BE2C (cell line): Measurements from ENCODE around the gene ZNF621. TPM values are rescaled to one million over a fixed set of nuclear protein-coding genes. Genes with fewer than 3 reads are reported as not detected.

Experiments used
- DNase-seq: peaks from one replicate; pipeline ENCODE4 v3.0.0-alpha.2; 2020
- H3K27me3 ChIP-seq: fragments of 250-450 bp; sonication (Bioruptor Pico); 2 replicates; pipeline ENCODE4 v1.5.1; 2020; ENCODE audit warnings: mild to moderate bottlenecking
- H3K36me3 ChIP-seq: fragments of 250-450 bp; sonication (Bioruptor Pico); 2 replicates; pipeline ENCODE4 v1.5.1; 2020; ENCODE audit warnings: mild to moderate bottlenecking
- H3K4me1 ChIP-seq: fragments of 250-450 bp; sonication (Bioruptor Pico); 2 replicates; pipeline ENCODE4 v1.5.1; 2020
- H3K4me3 ChIP-seq: 2 replicates; pipeline ENCODE4 v1.5.1; 2011; ENCODE audit warnings: low read depth, low read length
- H3K9me3 ChIP-seq: fragments of 250-450 bp; sonication (Bioruptor Pico); 2 replicates; pipeline ENCODE4 v1.5.1; 2020
- polyA plus RNA-seq: library from polyadenylated mRNA; unstranded; fragments of >200 nt; gene quantifications from one replicate; pipeline ENCODE4 v1.2.1, GENCODE V29; 2012; ENCODE audit warnings: low read depth, missing spikeins; ENCODE audit not compliant: insufficient read length, insufficient read depth
- TF ChIP-seq, protein P1 (sequence below): IDR thresholded peaks from 2 replicates; pipeline ENCODE4 v1.5.1; 2012; ENCODE audit warnings: mild to moderate bottlenecking, low read depth, low read length

ZNF621 gene
- 8.4 TPM for polyA plus RNA-seq

DNA sequence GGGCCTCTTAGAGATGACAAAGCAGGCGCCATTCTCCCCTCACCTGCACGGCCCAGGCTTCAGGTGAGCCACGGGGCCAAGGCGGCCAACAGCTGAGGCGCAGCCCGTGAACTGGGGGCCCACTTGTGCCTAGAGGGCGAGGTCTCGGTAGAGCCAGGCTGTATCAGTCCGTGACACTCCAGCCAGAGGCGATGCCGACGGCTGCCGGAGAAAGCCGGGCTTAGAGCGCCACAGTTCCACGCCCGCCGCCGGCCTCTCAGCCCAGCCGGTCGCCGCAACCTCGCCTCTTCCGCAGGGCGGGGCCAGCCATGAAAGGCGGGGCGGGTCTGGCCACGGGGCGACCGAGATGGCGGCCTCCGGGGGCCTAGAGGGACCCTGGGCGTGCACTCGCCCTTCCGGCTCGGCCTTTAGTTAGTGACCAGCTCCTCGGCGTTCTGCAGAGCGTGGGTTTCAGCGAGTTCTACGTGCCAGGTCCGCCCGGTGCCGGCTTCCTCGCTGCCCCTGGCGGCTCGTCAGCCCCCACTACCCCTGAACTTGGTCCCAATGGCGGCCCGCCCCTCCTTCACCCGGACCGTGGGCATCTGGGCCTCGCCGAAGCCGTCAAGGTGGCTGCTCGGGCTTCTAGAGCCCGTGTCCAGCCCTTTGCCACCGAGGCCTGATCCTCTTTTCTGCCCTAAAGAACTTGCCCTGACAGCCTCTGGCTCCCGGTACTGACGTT, at the start of gene ZNF621:
Gene ZNF621, plus strand, starts transcription at position 393 of the 718 bp plus-strand sequence. CDS start 881 bp downstream, outside the sequence.
- peak; percentile 88 for DNase-seq
- no peaks in the 10 kb centered on the region for H3K9me3 ChIP-seq
- H3K4me3 ChIP-seq: peak within 1 kb of the TSS; percentile 88
- H3K27me3 ChIP-seq: no peaks in the 10 kb centered on the region
- no peaks in the 10 kb centered on the region for H3K4me1 ChIP-seq
- TF ChIP-seq, protein P1, sequence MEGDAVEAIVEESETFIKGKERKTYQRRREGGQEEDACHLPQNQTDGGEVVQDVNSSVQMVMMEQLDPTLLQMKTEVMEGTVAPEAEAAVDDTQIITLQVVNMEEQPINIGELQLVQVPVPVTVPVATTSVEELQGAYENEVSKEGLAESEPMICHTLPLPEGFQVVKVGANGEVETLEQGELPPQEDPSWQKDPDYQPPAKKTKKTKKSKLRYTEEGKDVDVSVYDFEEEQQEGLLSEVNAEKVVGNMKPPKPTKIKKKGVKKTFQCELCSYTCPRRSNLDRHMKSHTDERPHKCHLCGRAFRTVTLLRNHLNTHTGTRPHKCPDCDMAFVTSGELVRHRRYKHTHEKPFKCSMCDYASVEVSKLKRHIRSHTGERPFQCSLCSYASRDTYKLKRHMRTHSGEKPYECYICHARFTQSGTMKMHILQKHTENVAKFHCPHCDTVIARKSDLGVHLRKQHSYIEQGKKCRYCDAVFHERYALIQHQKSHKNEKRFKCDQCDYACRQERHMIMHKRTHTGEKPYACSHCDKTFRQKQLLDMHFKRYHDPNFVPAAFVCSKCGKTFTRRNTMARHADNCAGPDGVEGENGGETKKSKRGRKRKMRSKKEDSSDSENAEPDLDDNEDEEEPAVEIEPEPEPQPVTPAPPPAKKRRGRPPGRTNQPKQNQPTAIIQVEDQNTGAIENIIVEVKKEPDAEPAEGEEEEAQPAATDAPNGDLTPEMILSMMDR: no peak
- H3K36me3 ChIP-seq: no peaks in the 10 kb centered on the region; the same call in 1 of the 2 replicates

DNA sequence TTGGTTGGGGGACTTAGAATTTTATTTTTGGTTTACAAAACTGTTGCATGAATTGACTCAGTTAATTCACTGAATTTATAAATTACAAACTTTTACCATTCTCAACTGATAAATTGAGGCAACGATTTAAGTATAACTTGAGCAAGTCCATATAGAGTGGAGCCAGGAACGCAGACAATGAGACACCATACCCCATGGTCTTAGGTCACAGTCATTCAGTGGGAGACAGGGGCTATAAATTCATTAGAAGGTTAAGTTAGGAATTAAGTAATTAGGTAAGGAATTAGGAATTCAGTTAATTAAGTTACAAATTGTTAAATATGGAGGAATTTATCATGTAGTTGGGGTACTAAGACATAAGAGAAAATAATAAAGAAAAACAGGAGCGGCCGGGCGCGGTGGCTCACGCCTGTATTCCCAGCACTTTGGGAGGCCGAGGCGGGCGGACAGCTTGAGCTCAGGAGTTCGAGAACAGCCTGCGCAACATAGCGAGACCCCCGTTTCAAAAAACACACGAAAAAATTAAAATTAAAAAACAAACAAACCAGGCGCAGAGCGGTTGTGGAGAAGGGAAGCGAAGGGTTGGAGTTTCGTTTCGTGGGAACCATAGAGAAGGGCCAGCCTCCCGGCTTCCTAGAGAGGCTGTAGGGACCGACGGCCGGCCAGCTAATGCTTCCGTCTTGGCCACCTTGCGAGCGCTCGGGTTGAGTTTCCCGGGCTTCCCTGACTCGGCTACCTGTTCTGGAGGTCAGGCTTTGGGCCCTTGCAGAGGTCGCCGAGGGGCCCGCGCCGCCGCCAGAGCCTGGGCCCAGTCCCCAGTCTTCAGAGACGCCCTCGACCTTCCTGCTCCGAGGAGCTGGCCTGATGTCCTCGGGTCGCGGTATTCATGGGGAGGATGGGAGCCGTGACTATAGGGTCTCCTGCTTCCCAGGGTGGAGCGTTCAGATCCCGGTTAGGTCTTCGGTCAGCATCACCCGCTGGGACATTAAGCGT, 48.0 kb upstream of the ZNF621 start, which contains the start of gene ZNF619:
Gene ZNF619, plus strand, starts transcription at position 645 of the 993 bp plus-strand sequence. CDS start 858 bp downstream, outside the sequence.
- no peaks in the 10 kb centered on the region for H3K4me1 ChIP-seq
- peak within 1 kb of the TSS; percentile 70 for H3K4me3 ChIP-seq
- no peaks in the 10 kb centered on the region for H3K9me3 ChIP-seq
- TF ChIP-seq, protein P1: no peak
- H3K27me3 ChIP-seq: no peaks in the 10 kb centered on the region
- no peaks in the 10 kb centered on the region for H3K36me3 ChIP-seq
- peak; percentile 54 for DNase-seq

DNA sequence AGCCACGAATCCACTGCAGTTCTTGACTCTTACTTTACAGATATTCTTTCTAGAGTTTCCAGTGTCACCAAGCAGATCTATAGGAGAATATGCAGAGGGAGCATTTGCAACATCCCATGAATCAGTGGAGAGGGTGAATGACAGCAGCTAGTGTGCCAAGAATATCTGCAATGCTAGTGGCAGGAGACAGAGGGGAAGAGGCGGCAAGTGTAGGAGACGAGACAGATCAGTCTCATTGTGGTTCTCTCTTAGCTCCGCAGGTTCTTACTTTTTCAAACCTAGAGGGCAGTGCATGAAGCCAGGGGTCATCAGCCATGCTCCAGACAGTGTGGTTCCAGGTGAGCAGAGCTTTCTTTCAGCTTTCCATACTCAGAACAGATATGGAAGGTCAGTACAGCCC, 47.1 kb upstream of the ZNF621 start:
- Histone ChIP-seq H3K4me1 (no peaks in the 10 kb centered on the region), H3K36me3 (no peaks in the 10 kb centered on the region), H3K4me3 (peak overlapping the region; percentile 70), H3K27me3 (no peaks in the 10 kb centered on the region), H3K9me3 (no peaks in the 10 kb centered on the region)
- no peak for DNase-seq
- TF ChIP-seq, protein P1: no peak

DNA sequence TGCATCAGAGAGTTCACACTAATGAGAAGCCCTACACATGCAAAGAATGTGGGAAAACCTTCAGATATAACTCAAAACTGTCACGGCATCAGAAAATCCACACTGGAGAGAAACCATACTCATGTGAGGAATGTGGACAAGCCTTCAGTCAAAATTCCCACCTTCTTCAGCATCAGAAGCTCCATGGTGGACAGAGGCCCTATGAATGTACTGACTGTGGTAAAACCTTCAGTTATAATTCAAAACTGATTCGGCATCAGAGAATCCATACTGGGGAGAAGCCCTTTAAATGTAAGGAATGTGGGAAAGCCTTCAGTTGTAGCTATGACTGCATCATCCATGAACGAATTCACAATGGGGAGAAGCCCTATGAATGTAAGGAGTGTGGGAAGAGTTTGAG, 37.6 kb upstream of the ZNF621 start:
- no peak overlapping the region for H3K4me3 ChIP-seq
- TF ChIP-seq, protein P1: no peak
- no peaks in the 10 kb centered on the region for H3K36me3 ChIP-seq
- DNase-seq: no peak
- no peaks in the 10 kb centered on the region for H3K4me1 ChIP-seq
- H3K9me3 ChIP-seq: no peaks in the 10 kb centered on the region
- H3K27me3 ChIP-seq: no peaks in the 10 kb centered on the region

DNA sequence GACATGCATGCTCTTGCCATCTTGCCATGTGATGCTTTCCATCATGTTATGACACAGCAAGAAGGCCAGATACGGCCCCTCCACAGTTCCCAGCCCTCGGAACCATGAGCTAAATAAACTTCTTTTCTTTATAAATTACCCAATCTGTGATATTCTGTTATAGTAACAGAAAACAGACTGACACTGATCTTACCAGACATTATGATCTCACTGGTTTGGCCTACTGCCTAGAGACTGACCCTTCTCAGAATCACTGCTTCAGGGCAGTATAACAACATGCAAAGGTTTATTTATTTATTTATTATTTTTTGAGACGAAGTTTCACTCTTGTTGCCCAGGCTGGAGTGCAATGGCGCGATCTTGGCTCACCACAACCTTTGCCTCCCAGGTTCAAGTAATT, 33.8 kb upstream of the ZNF621 start:
- no peaks in the 10 kb centered on the region for H3K36me3 ChIP-seq
- DNase-seq: no peak
- no peaks in the 10 kb centered on the region for H3K27me3 ChIP-seq
- TF ChIP-seq, protein P1: no peak
- H3K4me1 ChIP-seq: no peaks in the 10 kb centered on the region
- no peaks in the 10 kb centered on the region for H3K9me3 ChIP-seq
- H3K4me3 ChIP-seq: no peak overlapping the region
